HK-2 (cell line): ENCODE data around the gene SSTR4.

Experiments used
- DNase-seq: peaks from one replicate; pipeline ENCODE4 v3.0.0-alpha.2; 2018; ENCODE audit not compliant: unreplicated experiment

SSTR4 gene

DNA sequence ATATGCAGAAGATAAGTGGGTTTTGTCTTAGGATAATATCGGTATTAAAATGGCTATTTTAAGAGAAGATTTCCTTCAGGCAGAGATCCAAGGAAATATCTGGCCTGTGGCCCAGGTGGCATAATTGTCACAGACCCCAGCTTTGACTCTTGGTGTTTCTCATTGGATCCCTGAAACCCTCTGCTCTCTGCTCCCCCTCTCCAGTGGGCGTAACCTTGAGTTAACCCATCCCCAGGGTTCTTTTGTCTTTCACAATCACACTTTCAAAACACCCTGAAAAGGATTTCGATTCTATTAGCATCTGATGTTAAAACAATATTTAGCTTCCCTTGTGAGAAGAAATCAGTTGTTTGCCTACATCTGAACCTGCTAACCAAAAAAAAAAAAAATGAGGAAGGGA is 7.2 kb downstream of the SSTR4 start:
- DNase-seq, result no peak

DNA sequence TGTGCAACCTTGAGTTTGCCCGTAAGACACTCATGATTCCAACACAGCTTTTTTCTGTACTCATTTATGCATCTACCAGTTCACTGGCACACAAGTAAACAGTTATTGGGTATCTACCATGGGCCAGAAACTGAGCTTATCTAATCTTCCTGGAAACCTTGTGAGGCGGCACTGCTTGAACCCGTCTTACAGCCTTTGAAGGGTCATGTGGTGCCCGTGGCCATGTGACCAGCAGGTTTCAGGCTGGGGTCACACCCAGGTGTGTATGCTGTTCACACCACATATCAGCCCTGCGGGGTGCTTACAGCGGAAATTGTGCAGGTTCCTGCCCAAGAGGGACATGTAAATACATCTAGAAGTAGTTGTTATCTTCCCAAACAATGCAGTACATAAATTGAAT is 8.3 kb downstream of the SSTR4 start:
- DNase-seq, result no peak

DNA sequence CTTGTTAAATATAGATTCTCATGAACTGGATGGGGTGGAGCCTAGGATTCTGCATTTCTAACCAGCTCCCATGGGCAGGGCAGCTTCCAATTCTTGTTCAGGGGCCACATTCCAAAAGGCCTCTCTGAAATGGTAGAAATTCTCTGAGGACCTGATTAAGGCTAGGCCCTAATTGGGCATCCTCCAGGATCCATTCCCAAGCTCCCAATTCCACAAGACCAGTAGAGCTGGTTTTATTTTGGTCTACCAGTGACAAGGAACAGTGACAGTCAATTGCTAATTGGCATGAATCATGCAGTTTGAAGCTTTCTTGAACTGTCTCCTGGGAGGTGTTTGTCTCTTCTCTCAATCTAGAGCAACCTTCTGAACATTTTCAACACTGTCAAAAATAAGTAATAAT is 11.3 kb downstream of the SSTR4 start:
- no peak for DNase-seq

DNA sequence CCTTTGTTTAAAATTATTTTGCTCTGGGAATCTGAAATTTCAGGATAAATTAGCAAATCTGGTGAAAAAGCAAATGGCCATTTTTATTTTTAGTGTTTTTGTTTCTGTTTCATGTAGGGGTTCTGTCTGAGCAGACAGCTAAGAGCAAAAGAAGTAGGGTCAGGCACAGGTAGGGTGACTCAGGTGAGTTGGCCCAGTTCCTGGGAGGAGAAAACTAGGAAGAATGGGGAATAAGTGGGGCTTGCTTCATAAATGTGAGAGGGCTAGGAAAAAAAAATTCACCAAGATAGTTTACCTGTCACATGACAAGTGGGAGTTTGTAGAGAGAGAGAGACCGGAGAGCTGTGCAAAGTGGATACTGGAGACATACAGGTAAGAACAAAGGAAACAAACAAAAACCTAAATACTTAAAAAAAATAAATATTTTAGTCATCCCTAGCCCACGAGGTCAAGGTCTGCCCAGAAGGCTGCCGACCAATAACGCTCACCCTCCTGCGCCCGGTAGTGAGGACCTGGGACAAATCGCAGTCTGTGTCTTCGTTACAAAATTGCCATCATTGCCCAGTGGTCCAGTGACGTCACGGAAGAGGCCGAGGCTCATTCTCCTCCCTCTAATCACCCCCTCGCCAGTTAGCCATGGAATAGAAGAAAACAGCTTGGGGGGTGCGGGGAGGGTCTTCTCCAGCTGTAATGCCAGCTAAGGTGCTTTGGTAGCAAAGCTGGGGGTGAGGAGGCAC is 12.1 kb downstream of the SSTR4 start:
- DNase-seq, result no peak

GRCh38 chr20:23047738-23048214 is 12.7 kb downstream of the SSTR4 start:
- no peak for DNase-seq

DNA sequence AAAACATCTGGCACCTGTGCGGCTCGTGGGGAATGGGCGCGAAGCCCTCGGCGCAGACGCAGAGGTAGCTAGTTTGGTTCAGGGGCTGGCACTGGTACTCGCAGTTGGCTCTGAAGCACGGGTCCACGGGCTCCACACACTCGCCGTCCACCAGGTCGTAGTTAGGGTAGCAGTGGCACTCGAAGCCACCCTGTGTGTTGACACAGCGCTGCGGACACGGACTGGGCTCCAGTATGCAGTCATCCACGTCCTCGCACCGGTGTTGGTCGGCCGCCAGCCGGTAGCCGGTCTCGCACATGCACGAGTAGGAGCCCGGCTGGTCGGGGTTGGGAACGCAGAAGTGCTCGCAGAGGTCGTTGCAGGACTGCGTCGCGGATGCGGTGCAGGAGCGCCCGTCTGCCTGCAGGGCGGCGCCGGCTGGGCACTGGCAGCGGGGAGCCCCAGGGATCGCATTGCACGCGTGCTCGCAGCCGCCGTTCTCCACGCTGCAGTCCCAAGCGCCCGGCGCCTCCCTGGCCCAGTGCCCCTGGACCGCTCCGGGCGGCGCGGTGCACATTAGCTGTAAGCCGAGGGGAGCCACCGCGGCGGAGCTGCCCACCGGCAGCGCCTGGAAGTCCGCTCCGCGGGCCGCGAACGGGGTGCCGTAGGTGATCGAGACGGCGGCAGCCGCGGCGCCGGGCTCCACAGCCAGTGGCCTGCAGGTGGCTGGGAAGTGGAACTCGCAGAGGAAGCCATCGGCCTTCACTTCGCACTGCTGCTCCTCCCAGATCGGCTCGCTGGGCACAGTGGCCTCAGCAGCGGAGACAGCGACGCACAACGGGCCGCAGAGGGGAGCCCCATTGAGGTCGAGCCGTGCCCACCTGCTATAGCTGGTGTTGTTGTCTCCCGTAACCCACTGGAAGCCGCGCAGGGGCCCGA is 13.4 kb downstream of the SSTR4 start:
- DNase-seq, result peak; percentile 72

GRCh38 chr20:23049201-23050075 is 14.3 kb downstream of the SSTR4 start, which contains the start of gene THBD:
Gene THBD (minus strand): TSS chr20:23049672. CDS start chr20:23049504, 168 bp downstream.
- peak; percentile 92 for DNase-seq

- peak; percentile 75 for DNase-seq
These were observed 15.1 kb downstream of the SSTR4 start for GRCh38 chr20:23050076-23050838.

- peak; percentile 88 for DNase-seq
These were observed 15.9 kb downstream of the SSTR4 start for GRCh38 chr20:23050847-23051627.

DNA sequence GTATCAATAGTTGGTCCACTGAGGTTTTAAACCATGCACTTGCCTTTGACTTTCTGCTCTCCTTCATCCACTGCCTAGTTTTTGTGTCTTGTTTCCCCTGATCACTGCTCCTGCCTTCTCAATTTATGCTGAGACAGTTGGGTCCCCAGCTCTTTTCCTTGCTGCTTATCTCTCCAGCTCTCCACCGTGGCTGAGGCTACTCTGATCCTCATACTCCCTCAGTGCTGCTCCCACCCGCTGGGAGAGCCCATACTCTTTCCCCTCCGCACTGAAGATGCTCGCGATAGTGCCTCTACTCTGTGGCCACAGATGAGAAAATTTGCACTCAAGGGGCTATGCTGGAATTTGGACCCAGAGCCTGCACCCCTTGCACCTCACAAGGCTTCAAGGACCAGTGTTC is 17.8 kb downstream of the SSTR4 start:
- DNase-seq, result no peak

- DNase-seq, result no peak
These were observed 23.1 kb downstream of the SSTR4 start for GRCh38 chr20:23058240-23058639.

DNA sequence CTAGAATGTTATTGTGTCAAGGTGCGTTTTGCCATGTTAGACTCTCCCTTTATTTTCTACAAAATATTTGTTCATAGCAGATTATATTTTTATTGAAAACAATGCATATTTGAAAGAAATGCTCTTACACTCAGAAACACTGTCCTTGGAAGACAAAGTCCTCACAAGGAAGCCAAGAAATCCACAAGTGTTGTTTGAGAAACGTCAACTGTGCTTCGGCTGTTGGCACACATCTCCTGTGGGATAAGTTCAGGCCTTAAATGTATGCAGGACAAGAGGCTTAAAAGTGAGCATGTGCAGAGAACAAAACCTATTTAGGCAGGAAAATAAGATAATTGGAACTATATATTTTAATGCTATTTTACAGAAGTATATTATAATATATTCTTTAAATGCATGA is 23.9 kb downstream of the SSTR4 start:
- no peak for DNase-seq

GRCh38 chr20:23059846-23060245 is 24.7 kb downstream of the SSTR4 start:
- DNase-seq, result no peak

- DNase-seq, result no peak
These were observed 25.5 kb downstream of the SSTR4 start for GRCh38 chr20:23060629-23061028.

- no peak for DNase-seq
These were observed 26.1 kb downstream of the SSTR4 start for GRCh38 chr20:23061262-23061661.

DNA sequence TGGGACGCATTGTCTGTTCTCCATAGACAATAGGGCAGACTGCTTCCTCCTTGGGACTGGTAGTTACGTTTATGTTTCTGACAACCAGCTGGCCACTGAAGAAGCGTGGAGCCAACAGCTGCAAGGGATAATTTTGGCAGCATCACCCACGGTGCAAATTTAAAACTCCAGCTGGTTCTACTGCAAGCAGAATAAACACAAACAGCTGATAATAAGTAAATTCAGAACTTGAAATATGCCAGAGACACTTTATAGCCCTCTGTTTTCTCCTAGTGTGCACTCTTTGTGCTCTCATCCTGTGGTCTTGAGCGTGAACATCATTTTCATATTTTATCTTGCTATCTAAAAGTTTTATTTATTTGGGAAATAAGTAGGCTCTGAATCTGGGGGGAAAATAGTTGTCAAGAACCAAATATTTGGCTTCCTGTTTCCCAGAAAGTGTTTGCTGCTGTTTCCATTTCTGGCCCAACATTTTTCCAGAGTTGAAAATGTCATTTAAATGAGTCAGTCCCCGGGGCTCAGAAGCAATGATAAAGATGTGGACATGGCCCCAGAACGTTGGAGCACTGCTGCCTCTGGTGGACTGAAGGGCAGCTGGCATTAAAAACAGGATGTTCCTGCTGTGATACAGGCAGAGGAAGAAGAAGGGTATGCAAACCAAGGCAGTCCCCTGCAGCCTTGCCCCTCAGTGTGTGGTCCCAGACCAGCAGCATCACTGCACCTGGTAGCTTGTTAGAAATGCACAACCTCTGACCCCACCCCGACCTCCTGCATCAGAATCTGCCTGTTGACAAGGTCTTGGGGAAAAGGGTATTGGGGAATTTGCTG is 26.8 kb downstream of the SSTR4 start:
- peak; percentile 25 for DNase-seq

GRCh38 chr20:23062632-23063031 is 27.5 kb downstream of the SSTR4 start:
- DNase-seq, result no peak

- no peak for DNase-seq
These were observed 28.1 kb downstream of the SSTR4 start for GRCh38 chr20:23063168-23063567.

DNA sequence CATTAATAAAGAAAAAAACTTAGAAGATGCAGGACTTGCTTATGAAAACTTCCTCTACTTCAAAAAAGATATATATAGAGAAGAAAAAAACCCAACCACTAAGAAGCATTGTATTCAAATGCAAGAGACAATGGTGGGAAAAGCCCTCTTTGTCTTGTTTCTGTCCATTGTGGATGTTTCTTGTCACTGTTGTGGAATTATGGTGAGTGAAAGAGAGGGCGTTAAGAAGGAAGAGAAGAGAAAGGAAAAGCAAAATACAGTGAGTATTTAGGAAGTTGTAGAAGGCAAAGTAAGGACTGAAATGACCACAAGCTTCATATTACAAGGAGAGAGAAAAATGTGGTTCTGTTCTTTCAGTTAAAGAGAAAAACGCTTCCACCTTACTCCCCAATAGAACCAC is 28.5 kb downstream of the SSTR4 start:
- no peak for DNase-seq
